Testis (tissue), 3 donors: ENCODE results near the gene TTYH2. TPM values are rescaled to one million over a fixed set of nuclear protein-coding genes. Genes with fewer than 3 reads are reported as not detected.

Source experiments
- DNase-seq: peaks from one replicate; pipeline ENCODE4 v3.0.0-alpha.2; 2019
- H3K27ac ChIP-seq, 2 donors: fragments of 200-600 bp; sonication (generic); one replicate each; pipeline ENCODE4 v1.5.1; 2019
- H3K27me3 ChIP-seq: fragments of 200-600 bp; sonication (generic); one replicate; pipeline ENCODE4 v1.5.1; 2019
- H3K36me3 ChIP-seq: fragments of 200-600 bp; sonication (generic); one replicate; pipeline ENCODE4 v1.5.1; 2017; ENCODE audit warnings: low read depth; ENCODE audit errors: missing control alignments
- H3K4me1 ChIP-seq: fragments of 200-600 bp; sonication (generic); one replicate; pipeline ENCODE4 v1.5.1; 2019
- H3K4me3 ChIP-seq, 2 donors: fragments of 200-600 bp; sonication (generic); one replicate each; pipeline ENCODE4 v1.5.1; 2017 to 2019
- H3K9me3 ChIP-seq: fragments of 200-600 bp; sonication (generic); one replicate; pipeline ENCODE4 v1.5.1; 2017
- POLR2A ChIP-seq: fragments of 450-650 bp; IDR thresholded peaks from one replicate; pipeline ENCODE4 v1.6.1; 2017; ENCODE audit warnings: antibody characterized with exemption, mild to moderate bottlenecking, moderate library complexity
- WGBS, 2 donors: methylation state at CpG; one replicate each; pipeline ENCODE4 v1.1.5; 2018; 5-methylcytosine and 5-hydroxymethylcytosine counted together
- intact Hi-C: fragments of 100-400 bp; cut with DNase I; formaldehyde crosslinking; loops from one replicate; pipeline ENCODE4 v1.15.1; 2023; ENCODE audit warnings: low total_unique reads
- polyA plus RNA-seq: library from polyadenylated mRNA; stranded (reverse); fragments of 350-450 nt; fragmentation: Illumina TruSeq; extraction: RNeasy Lipid Tissue Mini Kit (QIAGEN cat#74804); gene quantifications from one replicate; pipeline ENCODE4 v1.2.3, GENCODE V29; 2014; ENCODE audit warnings: low read depth, low replicate concordance; ENCODE audit not compliant: insufficient read depth
- total RNA-seq, 2 donors: library from RNA; depleted of rRNA; stranded (reverse); fragments of >200 nt; gene quantifications; one replicate each; pipeline ENCODE4 v1.2.3, GENCODE V29; 2016
- TF ChIP-seq, protein P1 (sequence below), 3 experiments: fragments of 450-650 bp in 2 of 3; fragments of 200-600 bp in 1 of 3; sonication (generic) in 1 of 3; IDR thresholded peaks; one replicate each; pipeline ENCODE4 v1.5.1; 2016 to 2019; ENCODE audit warnings: antibody characterized with exemption in 3 of 3, mild to moderate bottlenecking in 2 of 3, moderate library complexity in 1 of 3

The TTYH2 gene
- total and polyA plus RNA-seq, 3 donors from 2014 or later: 52.7 to 73.5 (median 69.7) TPM

DNA sequence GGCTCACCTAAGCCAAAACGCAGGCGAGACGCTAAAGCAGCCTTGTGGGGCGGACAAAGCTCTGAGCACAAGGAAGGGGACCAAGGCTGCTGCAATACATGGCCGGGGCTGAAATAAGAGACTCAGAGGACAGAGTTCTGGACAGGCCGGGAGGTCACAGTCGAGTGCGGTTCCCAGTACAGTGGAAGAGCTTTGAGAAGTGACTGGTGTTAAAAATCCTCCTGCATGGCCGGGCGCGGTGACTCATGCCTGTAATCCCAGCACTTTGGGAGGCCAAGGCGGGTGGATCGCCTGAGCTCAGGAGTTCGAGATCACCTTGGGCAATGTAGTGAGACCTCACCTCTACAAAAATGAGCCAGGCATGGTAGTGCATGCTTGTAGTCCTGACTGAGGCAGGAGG is 10.5 kb downstream of the TTYH2 start:
- Histone ChIP-seq H3K27me3 (no peaks in the 10 kb centered on the region), H3K4me3 (no peak overlapping the region), H3K9me3 (no peaks in the 10 kb centered on the region), H3K36me3 (no peaks in the 10 kb centered on the region), H3K27ac (no peak overlapping the region), H3K4me1 (peaks cover 3% of the 10 kb centered on the region)
- DNase-seq: no peak
- TF ChIP-seq POLR2A: no peak
- TF ChIP-seq, protein P1, sequence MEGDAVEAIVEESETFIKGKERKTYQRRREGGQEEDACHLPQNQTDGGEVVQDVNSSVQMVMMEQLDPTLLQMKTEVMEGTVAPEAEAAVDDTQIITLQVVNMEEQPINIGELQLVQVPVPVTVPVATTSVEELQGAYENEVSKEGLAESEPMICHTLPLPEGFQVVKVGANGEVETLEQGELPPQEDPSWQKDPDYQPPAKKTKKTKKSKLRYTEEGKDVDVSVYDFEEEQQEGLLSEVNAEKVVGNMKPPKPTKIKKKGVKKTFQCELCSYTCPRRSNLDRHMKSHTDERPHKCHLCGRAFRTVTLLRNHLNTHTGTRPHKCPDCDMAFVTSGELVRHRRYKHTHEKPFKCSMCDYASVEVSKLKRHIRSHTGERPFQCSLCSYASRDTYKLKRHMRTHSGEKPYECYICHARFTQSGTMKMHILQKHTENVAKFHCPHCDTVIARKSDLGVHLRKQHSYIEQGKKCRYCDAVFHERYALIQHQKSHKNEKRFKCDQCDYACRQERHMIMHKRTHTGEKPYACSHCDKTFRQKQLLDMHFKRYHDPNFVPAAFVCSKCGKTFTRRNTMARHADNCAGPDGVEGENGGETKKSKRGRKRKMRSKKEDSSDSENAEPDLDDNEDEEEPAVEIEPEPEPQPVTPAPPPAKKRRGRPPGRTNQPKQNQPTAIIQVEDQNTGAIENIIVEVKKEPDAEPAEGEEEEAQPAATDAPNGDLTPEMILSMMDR (IDR thresholded peaks at IDR 0.05): no peak
- 94 to 97% methylated on average over 14 of the region's 14 CpGs for WGBS, 2 donors
- intact Hi-C loops: no loop called here

DNA sequence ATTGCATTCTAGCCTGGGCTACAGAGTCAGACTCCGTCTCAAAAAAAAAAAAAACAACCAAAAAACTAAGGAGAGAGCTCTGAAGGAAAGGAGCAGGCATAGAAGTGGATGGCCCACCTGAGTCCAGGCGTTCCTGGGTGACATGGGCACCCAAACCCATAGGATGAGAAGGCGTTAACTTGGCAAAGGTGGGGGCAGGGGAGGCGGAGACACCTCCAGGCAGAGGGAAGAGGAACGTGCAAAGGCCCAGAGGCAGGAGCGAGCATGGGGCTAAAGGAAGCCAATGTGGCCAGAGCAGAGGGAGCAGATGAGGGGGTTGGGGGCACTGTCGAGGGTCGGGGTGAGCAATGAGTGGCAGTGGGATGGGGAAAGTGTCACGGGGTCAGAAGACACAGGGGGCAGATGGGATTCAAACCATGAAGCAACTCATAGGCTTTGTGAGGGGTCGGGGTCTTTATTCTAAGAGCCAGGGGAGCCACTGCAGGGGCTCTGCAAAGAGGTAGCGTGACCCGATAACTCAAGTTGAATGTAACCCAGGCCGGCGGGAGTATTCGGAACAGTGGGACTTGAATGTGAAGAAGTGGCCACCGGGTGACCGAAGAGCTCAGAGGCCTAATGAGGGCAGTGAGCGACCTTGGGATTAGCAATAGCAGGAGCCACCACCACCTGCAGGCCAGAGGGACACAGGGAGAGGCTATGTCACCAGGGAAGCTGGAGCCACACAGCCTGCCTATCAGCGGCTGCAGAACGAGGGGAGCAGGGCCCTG is 11.8 kb downstream of the TTYH2 start:
- Histone ChIP-seq H3K27me3 (no peaks in the 10 kb centered on the region), H3K36me3 (no peaks in the 10 kb centered on the region), H3K4me1 (peaks cover 3% of the 10 kb centered on the region), H3K27ac (no peak overlapping the region), H3K4me3 (no peak overlapping the region), H3K9me3 (no peaks in the 10 kb centered on the region)
- TF ChIP-seq POLR2A: no peak
- TF ChIP-seq, protein P1 (IDR thresholded peaks at IDR 0.05): no peak
- intact Hi-C loops: no loop called here
- WGBS, 2 donors: 89 to 93% methylated on average over 20 of the region's 20 CpGs
- no peak for DNase-seq

GRCh38 chr17:74226252-74226651 is 12.9 kb downstream of the TTYH2 start:
- DNase-seq: no peak
- intact Hi-C loops: no loop called here
- Histone ChIP-seq H3K4me3 (no peak overlapping the region), H3K4me1 (peaks cover 3% of the 10 kb centered on the region), H3K36me3 (no peaks in the 10 kb centered on the region), H3K27ac (no peak overlapping the region), H3K27me3 (no peaks in the 10 kb centered on the region), H3K9me3 (no peaks in the 10 kb centered on the region)
- 75 to 77% methylated on average over 6 of the region's 6 CpGs for WGBS, 2 donors
- TF ChIP-seq, protein P1 (IDR thresholded peaks at IDR 0.05): no peak
- TF ChIP-seq POLR2A: no peak

GRCh38 chr17:74227271-74228080 is 14.1 kb downstream of the TTYH2 start:
- H3K36me3 ChIP-seq: no peaks in the 10 kb centered on the region
- no peaks in the 10 kb centered on the region for H3K9me3 ChIP-seq
- DNase-seq: no peak
- TF ChIP-seq, protein P1 (IDR thresholded peaks at IDR 0.05): no peak
- TF ChIP-seq POLR2A: no peak
- H3K4me1 ChIP-seq: peaks cover 7% of the 10 kb centered on the region
- WGBS, 2 donors: 75 to 79% methylated on average over 10 of the region's 10 CpGs
- no peaks in the 10 kb centered on the region for H3K27me3 ChIP-seq
- intact Hi-C loops: no loop called here
- no peak overlapping the region for H3K27ac ChIP-seq
- no peak overlapping the region for H3K4me3 ChIP-seq
